Measurements from ENCODE around the gene RASGEF1B.

GRCh38 chr4:81453024-81453423 lies 18.7 kb downstream of the RASGEF1B start:
- TF ChIP-seq POLR2A (IDR thresholded peaks at IDR 0.05) (no peak), POLR2AphosphoS5 (IDR thresholded peaks at IDR 0.05; ENCODE audit: insufficient read depth in 1 of 2, low read depth in 1 of 2) (no peak)
- TF ChIP-seq, protein P1, sequence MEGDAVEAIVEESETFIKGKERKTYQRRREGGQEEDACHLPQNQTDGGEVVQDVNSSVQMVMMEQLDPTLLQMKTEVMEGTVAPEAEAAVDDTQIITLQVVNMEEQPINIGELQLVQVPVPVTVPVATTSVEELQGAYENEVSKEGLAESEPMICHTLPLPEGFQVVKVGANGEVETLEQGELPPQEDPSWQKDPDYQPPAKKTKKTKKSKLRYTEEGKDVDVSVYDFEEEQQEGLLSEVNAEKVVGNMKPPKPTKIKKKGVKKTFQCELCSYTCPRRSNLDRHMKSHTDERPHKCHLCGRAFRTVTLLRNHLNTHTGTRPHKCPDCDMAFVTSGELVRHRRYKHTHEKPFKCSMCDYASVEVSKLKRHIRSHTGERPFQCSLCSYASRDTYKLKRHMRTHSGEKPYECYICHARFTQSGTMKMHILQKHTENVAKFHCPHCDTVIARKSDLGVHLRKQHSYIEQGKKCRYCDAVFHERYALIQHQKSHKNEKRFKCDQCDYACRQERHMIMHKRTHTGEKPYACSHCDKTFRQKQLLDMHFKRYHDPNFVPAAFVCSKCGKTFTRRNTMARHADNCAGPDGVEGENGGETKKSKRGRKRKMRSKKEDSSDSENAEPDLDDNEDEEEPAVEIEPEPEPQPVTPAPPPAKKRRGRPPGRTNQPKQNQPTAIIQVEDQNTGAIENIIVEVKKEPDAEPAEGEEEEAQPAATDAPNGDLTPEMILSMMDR (IDR thresholded peaks at IDR 0.05): no peak

Measured in vagina (tissue), 2 donors.